Ishikawa (cell line): ENCODE data around the gene NT5M.

ENCODE experiments used
- CEBPB ChIP-seq: IDR thresholded peaks from 2 replicates; pipeline ENCODE4 v1.6.1; 2012
- CREB1 ChIP-seq: IDR thresholded peaks from 2 replicates; pipeline ENCODE4 v1.6.1; 2012; ENCODE audit warnings: low read depth
- EGR1 ChIP-seq: IDR thresholded peaks from 2 replicates; pipeline ENCODE4 v1.6.1; 2012
- EP300 ChIP-seq: IDR thresholded peaks from 2 replicates; pipeline ENCODE4 v1.6.1; 2012; ENCODE audit warnings: borderline replicate concordance
- FOXM1 ChIP-seq: IDR thresholded peaks from 2 replicates; pipeline ENCODE4 v1.6.1; 2012; ENCODE audit warnings: low read depth, borderline replicate concordance
- MAX ChIP-seq: IDR thresholded peaks from 2 replicates; pipeline ENCODE4 v1.6.1; 2012
- NFIC ChIP-seq: IDR thresholded peaks from 2 replicates; pipeline ENCODE4 v1.6.1; 2012
- RAD21 ChIP-seq: IDR thresholded peaks from 2 replicates; pipeline ENCODE4 v1.6.1; 2012; ENCODE audit warnings: low read depth
- REST ChIP-seq: IDR thresholded peaks from 2 replicates; pipeline ENCODE4 v1.6.1; 2012; ENCODE audit warnings: low read depth, mild to moderate bottlenecking
- TAF1 ChIP-seq: IDR thresholded peaks from 2 replicates; pipeline ENCODE4 v1.6.1; 2012; ENCODE audit warnings: low read depth, mild to moderate bottlenecking
- TCF12 ChIP-seq: IDR thresholded peaks from 2 replicates; pipeline ENCODE4 v1.6.1; 2012; ENCODE audit warnings: low read depth
- TEAD4 ChIP-seq: IDR thresholded peaks from 2 replicates; pipeline ENCODE4 v1.6.1; 2012
- USF1 ChIP-seq: IDR thresholded peaks from 2 replicates; pipeline ENCODE4 v1.6.1; 2012
- YY1 ChIP-seq: IDR thresholded peaks from 2 replicates; pipeline ENCODE4 v1.6.1; 2012; ENCODE audit warnings: low read depth
- ZBTB7A ChIP-seq: IDR thresholded peaks from 2 replicates; pipeline ENCODE4 v1.6.1; 2012; ENCODE audit warnings: low read depth

Gene NT5M

GRCh38 chr17:17326275-17326875 is 23.2 kb downstream of the NT5M start:
- TF ChIP-seq EP300, result no peak
- no peak for TF ChIP-seq MAX
- no peak for TF ChIP-seq ZBTB7A
- no peak for TF ChIP-seq TAF1
- no peak for TF ChIP-seq USF1

- TF ChIP-seq TAF1 (no peak), REST (no peak), ZBTB7A (no peak), CEBPB (no peak), TCF12 (no peak), RAD21 (no peak), FOXM1 (no peak), YY1 (no peak), EGR1 (no peak), MAX (no peak), EP300 (no peak), USF1 (no peak), CREB1 (no peak), TEAD4 (no peak), NFIC (no peak)
Observed at GRCh38 chr17:17328251-17328650, 25.1 kb downstream of the NT5M start.

- no peak for TF ChIP-seq TEAD4
- TF ChIP-seq YY1, result no peak
- TF ChIP-seq EP300, result no peak
- no peak for TF ChIP-seq EGR1
- TF ChIP-seq CREB1, result no peak
Observed at GRCh38 chr17:17341452-17341851, 38.3 kb downstream of the NT5M start.

- TF ChIP-seq YY1 (no peak), NFIC (no peak), TAF1 (no peak), CREB1 (no peak), FOXM1 (no peak), REST (no peak), RAD21 (no peak), ZBTB7A (no peak), EP300 (no peak), MAX (no peak)
Observed at GRCh38 chr17:17342242-17342945, 39.2 kb downstream of the NT5M start.

- TF ChIP-seq CEBPB (no peak), TEAD4 (no peak), REST (no peak), EP300 (no peak), TCF12 (no peak), CREB1 (no peak), YY1 (no peak), RAD21 (no peak), FOXM1 (no peak), USF1 (no peak), EGR1 (no peak), ZBTB7A (no peak), TAF1 (no peak), NFIC (no peak), MAX (no peak)
Observed at GRCh38 chr17:17343160-17343735, 40.1 kb downstream of the NT5M start.
